Glutamatergic neuron (in vitro differentiated cells): ENCODE results near the gene CFAP68. TPM values are rescaled to one million over a fixed set of nuclear protein-coding genes. Genes with fewer than 3 reads are reported as not detected.

ENCODE experiments used
- DNase-seq: peaks from one replicate; pipeline ENCODE4 v3.0.0; 2022
- H3K27ac Mint-ChIP-seq: one replicate; pipeline ENCODE4 v1.8.0; 2020; ENCODE audit warnings: mild to moderate bottlenecking, mixed read lengths, inconsistent platforms; ENCODE audit not compliant: unreplicated experiment
- H3K27me3 Mint-ChIP-seq: one replicate; pipeline ENCODE4 v1.8.0; 2020; ENCODE audit warnings: mild to moderate bottlenecking, moderate library complexity, mixed read lengths, inconsistent platforms; ENCODE audit not compliant: unreplicated experiment
- H3K36me3 Mint-ChIP-seq: one replicate; pipeline ENCODE4 v1.8.0; 2020; ENCODE audit warnings: mild to moderate bottlenecking, mixed read lengths, inconsistent platforms; ENCODE audit not compliant: unreplicated experiment
- H3K4me1 Mint-ChIP-seq: one replicate; pipeline ENCODE4 v1.8.0; 2020; ENCODE audit warnings: mild to moderate bottlenecking, low read depth, mixed read lengths, inconsistent platforms; ENCODE audit not compliant: unreplicated experiment
- H3K4me3 Mint-ChIP-seq: one replicate; pipeline ENCODE4 v1.8.0; 2020; ENCODE audit warnings: mild to moderate bottlenecking, mixed read lengths, inconsistent platforms; ENCODE audit not compliant: unreplicated experiment
- H3K9me3 Mint-ChIP-seq: one replicate; pipeline ENCODE4 v1.8.0; 2020; ENCODE audit warnings: mild to moderate bottlenecking, moderate library complexity, mixed read lengths, inconsistent platforms; ENCODE audit not compliant: unreplicated experiment
- CTCF ChIP-seq: fragments of 200-600 bp; sonication (generic); IDR thresholded peaks from one replicate; pipeline ENCODE4 v1.5.0; 2021; ENCODE audit not compliant: partially characterized antibody, unreplicated experiment
- total RNA-seq: library from RNA; stranded (reverse); fragmentation: NEBNext Ultra II Directional; extraction: Animal tissue kit (Norgen Biotek cat#: 25700); gene quantifications from one replicate; pipeline ENCODE4 v1.2.1, GENCODE V29; 2021; ENCODE audit not compliant: unreplicated experiment

CFAP68 gene
- total RNA-seq, 1 donor from 2014 or later = 21.7 TPM

- Mint-ChIP-seq H3K4me1 (peaks cover 6% of the 10 kb centered on the region), H3K36me3 (no peaks in the 10 kb centered on the region), H3K27me3 (no peaks in the 10 kb centered on the region), H3K4me3 (peak overlapping the region; percentile 1), H3K9me3 (no peaks in the 10 kb centered on the region), H3K27ac (no peak overlapping the region)
- no peak for DNase-seq
- TF ChIP-seq CTCF = no peak
Observed at GRCh38 chr11:111916768-111917167, 37.4 kb downstream of the CFAP68 start.

- TF ChIP-seq CTCF = no peak
- Mint-ChIP-seq H3K27me3 (no peaks in the 10 kb centered on the region), H3K9me3 (no peaks in the 10 kb centered on the region), H3K36me3 (no peaks in the 10 kb centered on the region), H3K27ac (no peak overlapping the region), H3K4me1 (peaks cover under 1% of the 10 kb centered on the region), H3K4me3 (peak overlapping the region; percentile 1)
- DNase-seq = no peak
Observed at GRCh38 chr11:111917312-111917711, 38.0 kb downstream of the CFAP68 start.

GRCh38 chr11:111917788-111918187 lies 38.4 kb downstream of the CFAP68 start:
- no peak overlapping the region for H3K4me3 Mint-ChIP-seq
- no peaks in the 10 kb centered on the region for H3K4me1 Mint-ChIP-seq
- H3K27ac Mint-ChIP-seq = no peak overlapping the region
- TF ChIP-seq CTCF = no peak
- no peak for DNase-seq
- H3K9me3 Mint-ChIP-seq = no peaks in the 10 kb centered on the region
- H3K36me3 Mint-ChIP-seq = no peaks in the 10 kb centered on the region
- no peaks in the 10 kb centered on the region for H3K27me3 Mint-ChIP-seq

- no peaks in the 10 kb centered on the region for H3K9me3 Mint-ChIP-seq
- no peak within 1 kb of the TSS for H3K4me3 Mint-ChIP-seq
- no peak within 1 kb of the TSS for H3K27ac Mint-ChIP-seq
- H3K36me3 Mint-ChIP-seq = no peaks in the 10 kb centered on the region
- H3K4me1 Mint-ChIP-seq = peaks cover 3% of the 10 kb centered on the region
- no peak for DNase-seq
- no peak for TF ChIP-seq CTCF
- no peaks in the 10 kb centered on the region for H3K27me3 Mint-ChIP-seq
Observed at GRCh38 chr11:111918390-111919256, 39.3 kb downstream of the CFAP68 start, which contains the start of gene C11orf52. C11orf52 (plus strand) TSS chr11:111918913; CDS start chr11:111918973, 60 bp downstream.

GRCh38 chr11:111920908-111921307 lies 41.6 kb downstream of the CFAP68 start:
- H3K9me3 Mint-ChIP-seq = no peaks in the 10 kb centered on the region
- peaks cover 8% of the 10 kb centered on the region for H3K4me1 Mint-ChIP-seq
- TF ChIP-seq CTCF = no peak
- no peaks in the 10 kb centered on the region for H3K36me3 Mint-ChIP-seq
- no peaks in the 10 kb centered on the region for H3K27me3 Mint-ChIP-seq
- no peak overlapping the region for H3K4me3 Mint-ChIP-seq
- DNase-seq = no peak
- H3K27ac Mint-ChIP-seq = no peak overlapping the region
